NCI-H2196 treated with DMSO at 0.1 percent for 48 hours (cell line): ENCODE data around the gene ZNF705A.
"Not testable (repeated sequence)": the region's sequence is repeated elsewhere in the genome, so short reads cannot be mapped to it uniquely, and the experiment has no call there.

Source experiments
- DNase-seq: peaks from one replicate; lab custom pipeline; 2025; ENCODE audit not compliant: unreplicated experiment; lab: John Stamatoyannopoulos, UW

Gene ZNF705A

GRCh38 chr12:8184206-8184605 lies 27.4 kb downstream of the ZNF705A start:
- not testable (repeated sequence) for DNase-seq

- not testable (repeated sequence) for DNase-seq
Observed at GRCh38 chr12:8188088-8188487, 31.3 kb downstream of the ZNF705A start.

- not testable (repeated sequence) for DNase-seq
Observed at GRCh38 chr12:8197685-8198308, 41.0 kb downstream of the ZNF705A start.

GRCh38 chr12:8218711-8219382 lies 62.0 kb downstream of the ZNF705A start:
- DNase-seq = not testable (repeated sequence)

- not testable (repeated sequence) for DNase-seq
Observed at GRCh38 chr12:8221375-8221774, 64.6 kb downstream of the ZNF705A start.

- not testable (repeated sequence) for DNase-seq
Observed at GRCh38 chr12:8221844-8222243, 65.0 kb downstream of the ZNF705A start.

- DNase-seq = not testable (repeated sequence)
Observed at GRCh38 chr12:8222303-8222702, 65.5 kb downstream of the ZNF705A start.

- DNase-seq = not testable (repeated sequence)
Observed at GRCh38 chr12:8223646-8224045, 66.8 kb downstream of the ZNF705A start.

- not testable (repeated sequence) for DNase-seq
Observed at GRCh38 chr12:8224782-8225181, 68.0 kb downstream of the ZNF705A start.

- no peak for DNase-seq
Observed at GRCh38 chr12:8226355-8226754, 69.5 kb downstream of the ZNF705A start.

GRCh38 chr12:8226992-8227731 lies 70.3 kb downstream of the ZNF705A start, which contains the start of gene FAM90A1:
Gene FAM90A1, minus strand, starts transcription at chr12:8227618. Its CDS starts 2,786 bp downstream, at chr12:8224832.
- DNase-seq = not testable (repeated sequence)

- DNase-seq = not testable (repeated sequence)
Observed at GRCh38 chr12:8227732-8228077, 70.9 kb downstream of the ZNF705A start.

- not testable (repeated sequence) for DNase-seq
Observed at GRCh38 chr12:8228607-8229006, 71.8 kb downstream of the ZNF705A start.

GRCh38 chr12:8229486-8229885 lies 72.7 kb downstream of the ZNF705A start:
- not testable (repeated sequence) for DNase-seq
